WTC11 (cell line): ENCODE results near the gene CFAP20DC. TPM values are rescaled to one million over a fixed set of nuclear protein-coding genes. Genes with fewer than 3 reads are reported as not detected.

Source experiments
- ATAC-seq: fragments of 200-7000 bp; cut with Tn5 transposase; 2 replicates; pipeline ENCODE4 v1.10.0; 2021; ENCODE audit warnings: mild to moderate bottlenecking, moderate library complexity
- CTCF ChIA-PET: fragments of 300-600 bp; sonication (Branson Sonifier 250); formaldehyde crosslinking; loops from one replicate; lab custom pipeline; 2021; ENCODE audit warnings: antibody characterized with exemption; lab: Charles Lee
- POLR2A ChIA-PET: fragments of 350-600 bp; sonication (Branson Sonifier 250); formaldehyde crosslinking; loops from one replicate; lab custom pipeline; 2021; ENCODE audit warnings: antibody characterized with exemption; lab: Charles Lee
- DNase-seq: peaks from one replicate; pipeline ENCODE4 v3.0.0; 2021; ENCODE audit warnings: low spot score
- H3K27ac Mint-ChIP-seq: 2 replicates; pipeline ENCODE4 v1.8.0; 2021; ENCODE audit warnings: mixed read lengths
- H3K27me3 Mint-ChIP-seq: 2 replicates; pipeline ENCODE4 v1.8.0; 2021; ENCODE audit warnings: low read depth, mild to moderate bottlenecking, moderate library complexity, mixed read lengths
- H3K36me3 Mint-ChIP-seq: 2 replicates; pipeline ENCODE4 v1.8.0; 2021; ENCODE audit warnings: mixed read lengths
- H3K4me1 Mint-ChIP-seq: 2 replicates; pipeline ENCODE4 v1.8.0; 2022; ENCODE audit warnings: mixed read lengths
- H3K4me3 Mint-ChIP-seq: 2 replicates; pipeline ENCODE4 v1.8.0; 2021; ENCODE audit warnings: mild to moderate bottlenecking, moderate library complexity, mixed read lengths
- H3K9me3 Mint-ChIP-seq: 2 replicates; pipeline ENCODE4 v1.8.0; 2021; ENCODE audit warnings: mixed read lengths
- ELF4 ChIP-seq: sonication (generic); formaldehyde crosslinking; IDR thresholded peaks from 2 replicates; pipeline ENCODE4 v1.8.1; 2022; ENCODE audit warnings: low read depth, mild to moderate bottlenecking, moderate library complexity, missing genetic modification reagents
- GRHL2 ChIP-seq: fragments of 250-450 bp; sonication (Bioruptor Pico); IDR thresholded peaks from 2 replicates; pipeline ENCODE4 v1.8.0; 2022; ENCODE audit warnings: mild to moderate bottlenecking, moderate library complexity; ENCODE audit not compliant: insufficient replicate concordance, severe bottlenecking
- MXD4 ChIP-seq: fragments of 250-450 bp; sonication (Bioruptor Pico); IDR thresholded peaks from 2 replicates; pipeline ENCODE4 v1.8.0; 2021; ENCODE audit warnings: mild to moderate bottlenecking, moderate library complexity, borderline replicate concordance
- MYBL2 ChIP-seq: sonication (generic); formaldehyde crosslinking; IDR thresholded peaks from 2 replicates; pipeline ENCODE4 v1.8.1; 2023; ENCODE audit warnings: mild to moderate bottlenecking, moderate library complexity, missing genetic modification reagents
- NFYB ChIP-seq: sonication (generic); formaldehyde crosslinking; conservative IDR thresholded peaks from 2 replicates; pipeline ENCODE4 v1.8.0; 2022; ENCODE audit warnings: low read depth, missing genetic modification reagents
- NR2C2 ChIP-seq: sonication (generic); formaldehyde crosslinking; IDR thresholded peaks from 2 replicates; pipeline ENCODE4 v1.8.0; 2022; ENCODE audit warnings: mild to moderate bottlenecking, missing genetic modification reagents
- RELA ChIP-seq: sonication (generic); formaldehyde crosslinking; IDR thresholded peaks from 2 replicates; pipeline ENCODE4 v1.8.1; 2022; ENCODE audit warnings: missing genetic modification reagents, mild to moderate bottlenecking, borderline replicate concordance
- SMAD4 ChIP-seq: sonication (generic); formaldehyde crosslinking; IDR thresholded peaks from 2 replicates; pipeline ENCODE4 v1.8.0; 2022; ENCODE audit warnings: mild to moderate bottlenecking, missing genetic modification reagents
- TEAD1 ChIP-seq: sonication (generic); formaldehyde crosslinking; IDR thresholded peaks from 2 replicates; pipeline ENCODE4 v1.8.0; 2022; ENCODE audit warnings: mild to moderate bottlenecking, missing genetic modification reagents
- ZNF219 ChIP-seq: sonication (generic); formaldehyde crosslinking; IDR thresholded peaks from 2 replicates; pipeline ENCODE4 v1.8.0; 2023; ENCODE audit warnings: missing genetic modification reagents, mild to moderate bottlenecking, borderline replicate concordance
- total RNA-seq: library from RNA; stranded (reverse); gene quantifications from 3 replicates; pipeline ENCODE4 v1.2.3, GENCODE V29; 2021
- TF ChIP-seq, protein P1 (sequence below): fragments of 250-450 bp; sonication (Bioruptor Pico); IDR thresholded peaks from 2 replicates; pipeline ENCODE4 v1.9.0; 2021; ENCODE audit warnings: mild to moderate bottlenecking, borderline replicate concordance
- TF ChIP-seq, protein P2 (sequence below): fragments of 250-450 bp; sonication (Bioruptor Pico); IDR thresholded peaks from 2 replicates; pipeline ENCODE4 v1.9.0; 2021; ENCODE audit warnings: moderate library complexity, mild to moderate bottlenecking, inconsistent platforms, borderline replicate concordance
- TF ChIP-seq, protein P3 (sequence below): fragments of 250-450 bp; sonication (Bioruptor Pico); conservative IDR thresholded peaks from 2 replicates; pipeline ENCODE4 v1.9.0; 2021; ENCODE audit warnings: mild to moderate bottlenecking
- TF ChIP-seq, protein P4 (sequence below): fragments of 200-600 bp; IDR thresholded peaks from 2 replicates; pipeline ENCODE4 v1.8.0; 2022; ENCODE audit warnings: antibody characterized with exemption
- TF ChIP-seq, protein P5 (sequence below): fragments of 250-450 bp; sonication (Bioruptor Pico); IDR thresholded peaks from 2 replicates; pipeline ENCODE4 v1.9.0; 2021; ENCODE audit warnings: mild to moderate bottlenecking
- TF ChIP-seq, protein P6 (sequence below): sonication (generic); formaldehyde crosslinking; conservative IDR thresholded peaks from 2 replicates; pipeline ENCODE4 v1.8.1; 2023; ENCODE audit warnings: mild to moderate bottlenecking, low read depth, missing genetic modification reagents, moderate library complexity
- TF ChIP-seq, protein P7 (sequence below): sonication (generic); formaldehyde crosslinking; IDR thresholded peaks from 2 replicates; pipeline ENCODE4 v1.8.1; 2022; ENCODE audit warnings: low read depth, mild to moderate bottlenecking, moderate library complexity, missing genetic modification reagents, borderline replicate concordance

The CFAP20DC gene
- total RNA-seq, 1 experiment from 2014 or later = 4.9 TPM

DNA sequence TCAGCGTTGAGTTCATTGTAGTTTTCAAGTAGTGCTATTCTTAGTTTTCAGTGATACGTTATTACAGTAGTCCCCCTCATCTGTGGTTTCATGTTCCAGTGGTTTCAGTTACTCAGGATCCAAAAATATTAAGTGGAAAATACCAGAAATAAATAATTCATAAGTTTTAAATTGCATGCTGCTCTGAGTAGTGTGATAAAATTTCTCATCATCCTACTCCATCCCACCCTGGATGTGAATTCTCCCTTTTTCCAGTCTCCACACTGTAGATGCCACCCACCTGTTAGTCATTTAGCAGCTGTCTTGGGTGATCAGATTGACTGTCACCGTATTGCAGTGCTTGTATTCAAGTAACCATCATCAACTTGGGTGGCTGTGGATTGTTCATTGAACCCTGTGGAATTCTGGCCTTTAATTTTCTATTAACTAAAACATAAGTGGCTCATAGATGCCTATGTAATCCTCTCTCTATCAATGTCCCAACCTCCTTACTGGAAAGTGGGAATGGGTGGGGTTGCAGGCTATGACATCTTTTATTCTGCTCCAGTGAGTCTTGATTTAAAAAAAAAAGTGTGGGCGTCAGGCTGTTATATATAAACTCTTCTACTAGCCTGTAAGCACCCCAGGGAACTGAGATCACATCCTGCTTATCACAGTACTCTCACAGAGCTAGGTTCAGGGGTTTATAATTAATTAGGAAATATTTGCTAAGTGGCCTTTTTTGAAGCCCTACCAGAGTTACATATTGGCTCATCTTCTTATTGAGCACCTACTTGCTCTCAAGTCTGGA is 97.5 kb downstream of the CFAP20DC start:
- no peak overlapping the region for H3K4me3 Mint-ChIP-seq
- ChIA-PET POLR2A (no interaction called here), CTCF (no interaction called here)
- DNase-seq = no peak
- no peaks in the 10 kb centered on the region for H3K36me3 Mint-ChIP-seq
- peaks cover 13% of the 10 kb centered on the region for H3K9me3 Mint-ChIP-seq
- H3K27ac Mint-ChIP-seq = no peak overlapping the region
- TF ChIP-seq TEAD1 (CRISPR knock-in tag) (no peak), ZNF219 (no peak), SMAD4 (CRISPR knock-in tag) (no peak)
- TF ChIP-seq, protein P1, sequence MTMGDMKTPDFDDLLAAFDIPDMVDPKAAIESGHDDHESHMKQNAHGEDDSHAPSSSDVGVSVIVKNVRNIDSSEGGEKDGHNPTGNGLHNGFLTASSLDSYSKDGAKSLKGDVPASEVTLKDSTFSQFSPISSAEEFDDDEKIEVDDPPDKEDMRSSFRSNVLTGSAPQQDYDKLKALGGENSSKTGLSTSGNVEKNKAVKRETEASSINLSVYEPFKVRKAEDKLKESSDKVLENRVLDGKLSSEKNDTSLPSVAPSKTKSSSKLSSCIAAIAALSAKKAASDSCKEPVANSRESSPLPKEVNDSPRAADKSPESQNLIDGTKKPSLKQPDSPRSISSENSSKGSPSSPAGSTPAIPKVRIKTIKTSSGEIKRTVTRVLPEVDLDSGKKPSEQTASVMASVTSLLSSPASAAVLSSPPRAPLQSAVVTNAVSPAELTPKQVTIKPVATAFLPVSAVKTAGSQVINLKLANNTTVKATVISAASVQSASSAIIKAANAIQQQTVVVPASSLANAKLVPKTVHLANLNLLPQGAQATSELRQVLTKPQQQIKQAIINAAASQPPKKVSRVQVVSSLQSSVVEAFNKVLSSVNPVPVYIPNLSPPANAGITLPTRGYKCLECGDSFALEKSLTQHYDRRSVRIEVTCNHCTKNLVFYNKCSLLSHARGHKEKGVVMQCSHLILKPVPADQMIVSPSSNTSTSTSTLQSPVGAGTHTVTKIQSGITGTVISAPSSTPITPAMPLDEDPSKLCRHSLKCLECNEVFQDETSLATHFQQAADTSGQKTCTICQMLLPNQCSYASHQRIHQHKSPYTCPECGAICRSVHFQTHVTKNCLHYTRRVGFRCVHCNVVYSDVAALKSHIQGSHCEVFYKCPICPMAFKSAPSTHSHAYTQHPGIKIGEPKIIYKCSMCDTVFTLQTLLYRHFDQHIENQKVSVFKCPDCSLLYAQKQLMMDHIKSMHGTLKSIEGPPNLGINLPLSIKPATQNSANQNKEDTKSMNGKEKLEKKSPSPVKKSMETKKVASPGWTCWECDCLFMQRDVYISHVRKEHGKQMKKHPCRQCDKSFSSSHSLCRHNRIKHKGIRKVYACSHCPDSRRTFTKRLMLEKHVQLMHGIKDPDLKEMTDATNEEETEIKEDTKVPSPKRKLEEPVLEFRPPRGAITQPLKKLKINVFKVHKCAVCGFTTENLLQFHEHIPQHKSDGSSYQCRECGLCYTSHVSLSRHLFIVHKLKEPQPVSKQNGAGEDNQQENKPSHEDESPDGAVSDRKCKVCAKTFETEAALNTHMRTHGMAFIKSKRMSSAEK = no peak
- TF ChIP-seq, protein P2, sequence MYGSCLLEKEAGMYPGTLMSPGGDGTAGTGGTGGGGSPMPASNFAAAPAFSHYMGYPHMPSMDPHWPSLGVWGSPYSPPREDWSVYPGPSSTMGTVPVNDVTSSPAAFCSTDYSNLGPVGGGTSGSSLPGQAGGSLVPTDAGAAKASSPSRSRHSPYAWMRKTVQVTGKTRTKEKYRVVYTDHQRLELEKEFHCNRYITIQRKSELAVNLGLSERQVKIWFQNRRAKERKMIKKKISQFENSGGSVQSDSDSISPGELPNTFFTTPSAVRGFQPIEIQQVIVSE (CRISPR knock-in tag) = no peak
- TF ChIP-seq, protein P3, sequence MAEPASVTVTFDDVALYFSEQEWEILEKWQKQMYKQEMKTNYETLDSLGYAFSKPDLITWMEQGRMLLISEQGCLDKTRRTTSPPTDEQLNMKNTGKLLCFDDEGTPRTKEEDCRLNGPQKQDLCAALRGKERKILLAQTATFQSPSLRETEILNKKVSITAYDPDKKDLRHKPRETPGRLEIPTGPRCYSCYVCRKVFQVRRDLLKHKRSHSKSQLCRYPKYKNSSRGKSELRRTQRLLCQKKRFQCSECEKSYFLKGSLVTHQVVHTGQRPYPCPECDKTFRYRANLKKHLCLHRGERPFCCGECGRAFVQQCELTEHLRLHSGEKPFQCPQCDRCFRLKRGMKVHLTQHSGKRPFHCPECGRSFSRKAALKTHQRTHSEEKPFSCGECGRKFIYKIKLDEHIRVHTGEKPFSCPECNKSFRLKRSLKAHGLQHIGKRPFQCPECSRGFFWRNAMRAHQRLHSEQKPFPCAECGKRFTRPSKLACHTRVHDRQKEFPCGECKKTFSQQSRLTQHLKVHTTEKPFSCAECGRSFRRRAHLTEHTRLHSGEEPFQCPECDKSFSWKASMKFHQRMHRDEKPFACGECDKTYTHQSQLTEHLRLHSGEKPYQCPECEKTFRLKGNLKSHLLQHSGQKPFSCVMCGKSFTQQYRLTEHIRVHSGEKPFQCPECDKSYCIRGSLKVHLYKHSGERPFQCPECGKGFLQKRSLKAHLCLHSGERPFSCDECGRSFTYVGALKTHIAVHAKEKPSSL (CRISPR knock-in tag) = no peak
- TF ChIP-seq, protein P4, sequence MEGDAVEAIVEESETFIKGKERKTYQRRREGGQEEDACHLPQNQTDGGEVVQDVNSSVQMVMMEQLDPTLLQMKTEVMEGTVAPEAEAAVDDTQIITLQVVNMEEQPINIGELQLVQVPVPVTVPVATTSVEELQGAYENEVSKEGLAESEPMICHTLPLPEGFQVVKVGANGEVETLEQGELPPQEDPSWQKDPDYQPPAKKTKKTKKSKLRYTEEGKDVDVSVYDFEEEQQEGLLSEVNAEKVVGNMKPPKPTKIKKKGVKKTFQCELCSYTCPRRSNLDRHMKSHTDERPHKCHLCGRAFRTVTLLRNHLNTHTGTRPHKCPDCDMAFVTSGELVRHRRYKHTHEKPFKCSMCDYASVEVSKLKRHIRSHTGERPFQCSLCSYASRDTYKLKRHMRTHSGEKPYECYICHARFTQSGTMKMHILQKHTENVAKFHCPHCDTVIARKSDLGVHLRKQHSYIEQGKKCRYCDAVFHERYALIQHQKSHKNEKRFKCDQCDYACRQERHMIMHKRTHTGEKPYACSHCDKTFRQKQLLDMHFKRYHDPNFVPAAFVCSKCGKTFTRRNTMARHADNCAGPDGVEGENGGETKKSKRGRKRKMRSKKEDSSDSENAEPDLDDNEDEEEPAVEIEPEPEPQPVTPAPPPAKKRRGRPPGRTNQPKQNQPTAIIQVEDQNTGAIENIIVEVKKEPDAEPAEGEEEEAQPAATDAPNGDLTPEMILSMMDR = no peak
- TF ChIP-seq, all 79 proteins: peak for 0
- peaks cover 25% of the 10 kb centered on the region for H3K4me1 Mint-ChIP-seq
- ATAC-seq = no peak
- H3K27me3 Mint-ChIP-seq = no peaks in the 10 kb centered on the region; the same call in 1 of the 2 replicates

DNA sequence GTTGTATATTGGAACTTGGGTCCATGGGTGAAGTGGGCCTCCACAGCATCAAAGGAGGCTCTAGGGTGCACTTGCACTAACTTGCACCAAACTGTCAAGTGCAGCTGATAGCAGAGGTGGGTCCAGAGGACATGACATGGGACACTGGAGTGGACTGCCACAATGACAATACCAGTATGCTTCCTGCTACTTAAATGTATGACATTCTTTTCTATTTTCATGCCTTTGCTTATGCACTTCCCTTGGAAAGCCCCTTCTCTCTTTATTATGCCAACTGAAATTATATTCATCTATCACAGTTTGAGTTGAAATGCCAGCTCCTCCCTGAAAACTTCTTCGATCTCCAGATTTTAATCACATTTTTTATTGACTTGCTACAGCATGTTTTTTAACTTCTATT is 101.8 kb downstream of the CFAP20DC start:
- Mint-ChIP-seq H3K9me3 (peaks cover 12% of the 10 kb centered on the region), H3K27ac (no peak overlapping the region), H3K27me3 (no peaks in the 10 kb centered on the region; the same call in 1 of the 2 replicates), H3K4me1 (no peaks in the 10 kb centered on the region; the same call in 1 of the 2 replicates), H3K36me3 (peaks cover 2% of the 10 kb centered on the region; the same call in 1 of the 2 replicates), H3K4me3 (no peak overlapping the region)
- no peak for DNase-seq
- POLR2A ChIA-PET = no interaction called here
- no peak for ATAC-seq
- CTCF ChIA-PET = no interaction called here
- TF ChIP-seq NR2C2 (no peak), SMAD4 (CRISPR knock-in tag) (no peak), MYBL2 (CRISPR knock-in tag) (no peak), MXD4 (CRISPR knock-in tag) (no peak), NFYB (no peak), ELF4 (CRISPR knock-in tag) (no peak), GRHL2 (CRISPR knock-in tag) (no peak), ZNF219 (no peak), RELA (CRISPR knock-in tag) (no peak)
- TF ChIP-seq, protein P5, sequence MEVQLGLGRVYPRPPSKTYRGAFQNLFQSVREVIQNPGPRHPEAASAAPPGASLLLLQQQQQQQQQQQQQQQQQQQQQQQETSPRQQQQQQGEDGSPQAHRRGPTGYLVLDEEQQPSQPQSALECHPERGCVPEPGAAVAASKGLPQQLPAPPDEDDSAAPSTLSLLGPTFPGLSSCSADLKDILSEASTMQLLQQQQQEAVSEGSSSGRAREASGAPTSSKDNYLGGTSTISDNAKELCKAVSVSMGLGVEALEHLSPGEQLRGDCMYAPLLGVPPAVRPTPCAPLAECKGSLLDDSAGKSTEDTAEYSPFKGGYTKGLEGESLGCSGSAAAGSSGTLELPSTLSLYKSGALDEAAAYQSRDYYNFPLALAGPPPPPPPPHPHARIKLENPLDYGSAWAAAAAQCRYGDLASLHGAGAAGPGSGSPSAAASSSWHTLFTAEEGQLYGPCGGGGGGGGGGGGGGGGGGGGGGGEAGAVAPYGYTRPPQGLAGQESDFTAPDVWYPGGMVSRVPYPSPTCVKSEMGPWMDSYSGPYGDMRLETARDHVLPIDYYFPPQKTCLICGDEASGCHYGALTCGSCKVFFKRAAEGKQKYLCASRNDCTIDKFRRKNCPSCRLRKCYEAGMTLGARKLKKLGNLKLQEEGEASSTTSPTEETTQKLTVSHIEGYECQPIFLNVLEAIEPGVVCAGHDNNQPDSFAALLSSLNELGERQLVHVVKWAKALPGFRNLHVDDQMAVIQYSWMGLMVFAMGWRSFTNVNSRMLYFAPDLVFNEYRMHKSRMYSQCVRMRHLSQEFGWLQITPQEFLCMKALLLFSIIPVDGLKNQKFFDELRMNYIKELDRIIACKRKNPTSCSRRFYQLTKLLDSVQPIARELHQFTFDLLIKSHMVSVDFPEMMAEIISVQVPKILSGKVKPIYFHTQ (CRISPR knock-in tag) = no peak
- TF ChIP-seq, protein P6, sequence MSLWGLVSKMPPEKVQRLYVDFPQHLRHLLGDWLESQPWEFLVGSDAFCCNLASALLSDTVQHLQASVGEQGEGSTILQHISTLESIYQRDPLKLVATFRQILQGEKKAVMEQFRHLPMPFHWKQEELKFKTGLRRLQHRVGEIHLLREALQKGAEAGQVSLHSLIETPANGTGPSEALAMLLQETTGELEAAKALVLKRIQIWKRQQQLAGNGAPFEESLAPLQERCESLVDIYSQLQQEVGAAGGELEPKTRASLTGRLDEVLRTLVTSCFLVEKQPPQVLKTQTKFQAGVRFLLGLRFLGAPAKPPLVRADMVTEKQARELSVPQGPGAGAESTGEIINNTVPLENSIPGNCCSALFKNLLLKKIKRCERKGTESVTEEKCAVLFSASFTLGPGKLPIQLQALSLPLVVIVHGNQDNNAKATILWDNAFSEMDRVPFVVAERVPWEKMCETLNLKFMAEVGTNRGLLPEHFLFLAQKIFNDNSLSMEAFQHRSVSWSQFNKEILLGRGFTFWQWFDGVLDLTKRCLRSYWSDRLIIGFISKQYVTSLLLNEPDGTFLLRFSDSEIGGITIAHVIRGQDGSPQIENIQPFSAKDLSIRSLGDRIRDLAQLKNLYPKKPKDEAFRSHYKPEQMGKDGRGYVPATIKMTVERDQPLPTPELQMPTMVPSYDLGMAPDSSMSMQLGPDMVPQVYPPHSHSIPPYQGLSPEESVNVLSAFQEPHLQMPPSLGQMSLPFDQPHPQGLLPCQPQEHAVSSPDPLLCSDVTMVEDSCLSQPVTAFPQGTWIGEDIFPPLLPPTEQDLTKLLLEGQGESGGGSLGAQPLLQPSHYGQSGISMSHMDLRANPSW (CRISPR knock-in tag) = no peak
- TF ChIP-seq, protein P7, sequence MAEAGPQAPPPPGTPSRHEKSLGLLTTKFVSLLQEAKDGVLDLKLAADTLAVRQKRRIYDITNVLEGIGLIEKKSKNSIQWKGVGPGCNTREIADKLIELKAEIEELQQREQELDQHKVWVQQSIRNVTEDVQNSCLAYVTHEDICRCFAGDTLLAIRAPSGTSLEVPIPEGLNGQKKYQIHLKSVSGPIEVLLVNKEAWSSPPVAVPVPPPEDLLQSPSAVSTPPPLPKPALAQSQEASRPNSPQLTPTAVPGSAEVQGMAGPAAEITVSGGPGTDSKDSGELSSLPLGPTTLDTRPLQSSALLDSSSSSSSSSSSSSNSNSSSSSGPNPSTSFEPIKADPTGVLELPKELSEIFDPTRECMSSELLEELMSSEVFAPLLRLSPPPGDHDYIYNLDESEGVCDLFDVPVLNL (CRISPR knock-in tag) = no peak
